HG03520 (cell line): ENCODE results near the gene CLCN1.

Experiments
- ATAC-seq: cut with Tn5 transposase; IDR thresholded peaks from one replicate; pipeline ENCODE4 v1.9.1; 2021; ENCODE audit warnings: mild to moderate bottlenecking, moderate library complexity; ENCODE audit not compliant: unreplicated experiment

The CLCN1 gene

GRCh38 chr7:143331179-143331801 lies 15.4 kb downstream of the CLCN1 start:
- no peak for ATAC-seq

GRCh38 chr7:143334244-143334643 lies 18.3 kb downstream of the CLCN1 start:
- ATAC-seq = no peak

DNA sequence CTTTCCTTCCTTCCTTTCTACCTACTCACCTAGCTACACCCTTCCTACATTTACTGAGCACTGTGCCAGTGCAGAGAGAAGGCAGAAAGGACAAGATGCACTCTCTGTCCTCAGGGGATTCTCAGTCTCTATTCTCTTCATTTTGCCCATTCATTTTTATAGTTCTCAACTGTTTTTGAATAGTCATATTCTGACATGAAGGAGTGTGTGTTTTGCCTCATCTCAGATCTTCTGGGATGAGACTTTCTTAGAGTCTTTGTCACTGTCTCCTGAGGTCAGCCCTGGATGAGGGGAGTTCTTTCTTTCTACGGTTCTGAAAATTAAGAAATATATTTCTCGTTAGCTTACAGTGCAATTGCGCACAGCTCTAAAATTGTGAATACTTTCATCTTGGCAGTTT lies 21.3 kb downstream of the CLCN1 start:
- no peak for ATAC-seq

DNA sequence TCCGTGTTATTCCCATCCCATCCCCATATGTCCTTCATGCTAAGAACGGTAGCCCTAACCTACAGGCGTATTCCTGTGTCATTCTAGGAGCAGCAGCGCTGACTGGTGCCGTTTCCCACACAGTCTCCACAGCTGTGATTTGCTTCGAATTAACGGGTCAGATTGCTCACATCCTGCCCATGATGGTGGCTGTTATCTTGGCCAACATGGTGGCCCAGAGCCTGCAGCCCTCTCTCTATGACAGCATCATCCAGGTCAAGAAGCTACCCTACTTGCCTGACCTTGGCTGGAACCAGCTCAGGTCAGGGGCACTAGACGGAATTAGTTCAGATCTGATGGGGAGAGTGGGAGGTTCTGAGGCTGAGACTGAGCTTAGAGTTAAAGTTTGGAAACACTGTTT lies 25.9 kb downstream of the CLCN1 start:
- no peak for ATAC-seq

- ATAC-seq = no peak
Observed at GRCh38 chr7:143343596-143343995, 27.7 kb downstream of the CLCN1 start.

DNA sequence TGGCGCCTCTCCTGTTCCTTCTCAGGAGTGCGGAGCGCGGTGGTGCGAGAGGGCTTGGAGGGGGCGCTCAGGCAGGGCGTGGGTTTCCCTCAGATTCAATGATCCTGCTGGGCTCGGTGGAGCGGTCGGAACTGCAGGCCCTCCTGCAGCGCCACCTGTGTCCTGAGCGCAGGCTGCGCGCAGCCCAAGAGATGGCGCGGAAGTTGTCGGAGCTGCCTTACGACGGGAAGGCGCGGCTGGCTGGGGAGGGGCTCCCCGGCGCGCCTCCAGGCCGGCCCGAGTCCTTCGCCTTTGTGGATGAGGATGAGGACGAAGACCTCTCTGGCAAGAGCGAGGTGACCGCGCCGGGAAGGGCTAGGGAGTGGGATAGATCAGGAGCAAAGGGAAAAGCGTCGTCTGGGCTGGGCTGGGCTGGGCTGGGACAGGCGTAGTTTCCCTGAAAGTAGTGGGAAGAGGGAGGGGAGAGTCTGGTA lies 29.6 kb downstream of the CLCN1 start:
- no peak for ATAC-seq

DNA sequence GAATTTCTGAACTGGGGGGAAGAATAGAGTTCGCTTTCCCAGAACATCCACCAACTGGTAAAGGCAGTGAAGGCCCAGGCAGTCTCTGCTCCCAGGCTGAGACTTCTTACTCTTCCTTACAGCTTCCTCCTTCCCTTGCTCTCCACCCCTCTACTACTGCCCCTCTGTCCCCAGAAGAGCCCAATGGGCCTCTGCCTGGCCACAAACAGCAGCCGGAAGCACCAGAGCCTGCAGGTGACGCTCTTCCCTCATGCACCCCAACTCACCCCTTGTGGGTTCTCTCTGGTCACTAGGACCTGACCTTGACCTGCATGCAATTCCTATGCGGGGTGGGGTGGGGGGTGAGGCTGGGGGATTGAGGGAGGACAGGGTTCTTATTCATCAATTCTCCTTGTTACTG lies 30.1 kb downstream of the CLCN1 start:
- ATAC-seq = no peak

GRCh38 chr7:143347950-143348349 lies 32.0 kb downstream of the CLCN1 start:
- ATAC-seq = no peak

DNA sequence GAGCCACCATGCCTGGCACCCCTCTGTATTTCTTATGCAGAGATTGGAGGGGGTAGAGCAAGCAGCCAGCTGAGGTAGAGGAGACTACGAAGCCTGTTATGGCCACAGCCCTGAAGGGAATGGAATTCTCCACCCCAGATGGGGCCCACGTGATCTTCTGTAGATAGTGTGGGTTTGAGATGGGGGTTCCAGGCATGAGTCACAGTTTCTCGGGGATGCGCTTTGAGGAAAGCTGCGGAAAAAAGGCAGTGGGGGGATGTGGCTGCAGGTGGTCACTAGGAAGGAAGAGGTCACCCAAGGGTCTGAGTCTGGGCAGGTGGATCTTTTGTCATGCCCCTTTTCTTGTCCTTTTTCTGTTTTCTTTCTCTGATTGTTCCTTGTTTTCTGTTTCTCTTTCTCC lies 35.1 kb downstream of the CLCN1 start:
- no peak for ATAC-seq

DNA sequence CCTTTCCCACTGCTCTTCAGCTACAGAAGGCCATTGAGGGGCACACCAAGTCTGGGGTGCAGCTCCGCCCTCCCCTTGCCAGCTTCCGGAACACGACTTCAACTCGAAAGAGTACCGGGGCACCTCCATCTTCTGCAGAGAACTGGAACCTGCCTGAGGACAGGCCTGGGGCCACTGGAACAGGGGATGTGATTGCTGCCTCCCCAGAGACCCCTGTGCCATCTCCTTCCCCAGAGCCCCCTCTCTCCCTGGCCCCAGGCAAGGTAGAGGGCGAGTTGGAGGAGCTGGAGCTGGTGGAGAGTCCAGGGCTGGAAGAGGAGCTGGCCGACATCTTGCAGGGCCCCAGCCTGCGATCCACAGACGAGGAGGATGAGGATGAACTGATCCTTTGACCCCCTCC lies 35.7 kb downstream of the CLCN1 start:
- ATAC-seq = no peak

DNA sequence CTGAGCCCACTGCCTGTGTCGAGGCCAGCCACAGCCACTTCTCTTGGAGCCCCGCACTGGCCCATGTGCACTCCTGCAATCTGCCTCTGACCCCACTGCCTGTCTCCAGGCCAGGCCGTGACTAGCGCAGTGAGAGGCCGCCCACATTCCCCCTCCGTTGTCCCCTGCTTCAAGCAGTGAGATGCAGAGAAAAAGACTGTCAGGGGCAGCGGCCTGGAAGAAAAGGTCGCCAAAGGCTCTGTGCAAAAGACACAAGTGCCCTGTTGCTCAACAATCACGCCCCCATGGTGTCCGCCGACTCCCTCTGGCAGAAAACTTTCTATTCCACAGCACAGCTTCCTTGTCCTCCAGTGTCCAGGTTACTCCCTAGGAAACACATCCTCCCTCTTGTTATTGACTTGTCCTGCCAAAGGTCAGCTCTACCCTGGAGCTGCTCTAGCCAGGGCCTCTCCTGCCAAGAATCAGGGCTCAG lies 36.7 kb downstream of the CLCN1 start:
- no peak for ATAC-seq

DNA sequence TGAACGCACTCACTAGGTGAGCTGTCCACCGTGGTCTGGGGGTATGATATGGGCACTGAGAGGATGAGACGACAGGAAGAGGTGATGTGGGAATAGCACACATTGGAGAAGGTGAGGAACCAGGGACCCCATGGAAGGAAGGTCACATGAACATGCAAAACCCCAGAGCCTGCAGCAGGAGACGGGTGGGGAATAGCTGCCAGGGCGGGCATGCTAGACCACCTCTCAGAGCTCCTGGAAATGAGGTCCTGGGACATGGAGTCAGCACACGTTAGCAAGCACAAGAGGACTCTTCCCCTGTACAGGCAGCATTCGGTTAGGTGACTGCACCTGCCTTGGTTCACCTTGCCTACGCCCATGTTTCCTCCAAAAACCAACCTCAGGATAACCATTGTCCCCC lies 38.5 kb downstream of the CLCN1 start:
- no peak for ATAC-seq

- no peak for ATAC-seq
Observed at GRCh38 chr7:143354965-143355364, 39.1 kb downstream of the CLCN1 start.

GRCh38 chr7:143355450-143356385 lies 39.8 kb downstream of the CLCN1 start:
- no peak for ATAC-seq

DNA sequence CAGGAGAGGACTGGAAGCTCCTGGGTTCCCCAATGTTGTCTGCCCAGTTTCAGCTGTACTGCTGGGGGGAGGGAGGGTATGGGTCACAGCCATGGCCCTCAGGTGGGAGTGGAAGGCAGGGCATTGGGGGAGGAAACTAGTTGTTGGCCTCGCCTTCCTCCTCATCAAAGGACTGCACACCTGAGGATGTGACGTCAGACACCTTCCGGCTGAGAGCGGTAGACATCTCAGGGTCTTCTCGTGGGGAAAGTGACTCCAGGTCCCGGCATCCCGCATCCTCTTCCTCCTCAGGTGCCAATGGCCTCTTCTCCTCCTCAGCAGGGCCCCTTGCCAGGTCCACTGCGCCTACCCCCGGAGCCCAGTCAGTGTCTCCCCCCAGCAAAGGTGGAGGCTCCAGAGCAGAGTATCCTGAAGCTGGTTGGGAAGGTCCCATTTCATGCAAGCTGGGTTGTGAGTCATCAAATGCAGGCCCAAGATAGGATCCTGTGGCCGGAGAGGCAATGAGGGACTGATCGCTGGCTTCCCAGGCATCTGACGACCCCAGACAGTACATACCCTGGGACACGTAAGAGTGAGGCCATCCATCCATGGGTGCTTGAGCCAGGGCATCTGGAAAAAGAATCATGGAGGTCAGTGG lies 40.6 kb downstream of the CLCN1 start:
- ATAC-seq = no peak

GRCh38 chr7:143358626-143359025 lies 42.7 kb downstream of the CLCN1 start:
- ATAC-seq = no peak

DNA sequence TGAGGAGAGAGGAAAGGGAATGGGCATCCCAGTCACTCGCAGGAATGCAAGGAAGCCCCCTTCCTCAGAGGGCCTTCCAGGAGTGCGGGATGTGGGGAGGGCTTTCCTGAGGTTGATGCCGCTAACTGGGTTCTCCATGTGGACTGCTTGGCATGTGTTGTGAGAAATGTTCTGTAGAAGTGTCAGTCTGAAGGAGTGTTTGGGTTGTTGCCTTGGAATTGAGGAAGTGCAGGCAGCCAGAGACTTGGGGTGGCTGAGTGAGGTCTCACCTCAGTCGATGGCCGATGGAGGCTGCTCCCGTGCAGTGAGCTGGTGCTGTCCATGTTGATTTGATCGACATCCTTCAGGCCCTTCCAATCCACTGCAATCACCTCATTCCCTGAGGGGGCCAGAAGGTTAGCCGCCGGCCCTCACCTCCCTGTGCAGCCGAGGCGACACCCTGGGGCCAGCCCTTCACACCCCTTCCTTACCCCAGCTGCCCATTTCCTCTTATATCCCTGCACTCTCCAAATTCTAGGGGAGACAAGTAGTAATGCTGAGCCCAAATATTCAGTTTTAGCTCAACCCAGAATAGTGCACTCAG lies 44.0 kb downstream of the CLCN1 start:
- ATAC-seq = no peak

DNA sequence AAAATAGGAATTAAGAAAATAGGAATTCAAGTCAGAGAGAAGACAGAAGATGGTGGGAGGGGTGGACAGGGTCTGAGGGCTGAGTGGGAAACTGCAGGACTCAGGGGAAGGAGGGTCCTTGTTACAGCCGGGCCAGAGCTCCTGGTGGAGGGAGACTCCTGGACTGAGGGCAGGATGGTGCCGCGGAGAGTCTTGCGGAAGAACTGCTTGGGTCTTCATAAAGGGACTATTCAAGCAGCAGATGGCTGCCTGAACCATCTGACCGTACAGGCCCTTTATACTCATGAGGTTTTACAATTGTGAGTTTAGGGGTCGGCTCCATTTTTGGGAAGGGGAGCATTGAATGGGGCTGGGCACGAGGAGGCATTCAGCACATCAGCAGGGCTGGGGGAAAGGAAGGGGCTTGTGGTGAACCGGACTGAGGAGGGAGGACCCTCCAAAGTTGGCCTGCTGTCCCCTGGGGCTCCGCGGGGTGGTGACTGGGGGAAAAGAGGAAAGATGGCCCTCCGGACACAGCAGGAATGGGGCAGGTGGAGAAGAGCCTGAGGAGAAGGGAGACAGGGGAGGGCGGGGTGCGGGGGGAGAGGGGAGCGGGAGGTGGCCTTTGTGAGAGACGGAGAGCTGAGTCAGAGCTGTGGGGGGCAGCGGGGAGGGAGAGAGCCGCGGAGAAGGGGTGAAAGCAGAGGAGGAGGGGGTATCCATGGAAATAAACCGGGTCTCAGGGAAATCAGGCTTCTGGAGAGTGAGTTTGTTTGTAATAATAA lies 45.1 kb downstream of the CLCN1 start:
- no peak for ATAC-seq

DNA sequence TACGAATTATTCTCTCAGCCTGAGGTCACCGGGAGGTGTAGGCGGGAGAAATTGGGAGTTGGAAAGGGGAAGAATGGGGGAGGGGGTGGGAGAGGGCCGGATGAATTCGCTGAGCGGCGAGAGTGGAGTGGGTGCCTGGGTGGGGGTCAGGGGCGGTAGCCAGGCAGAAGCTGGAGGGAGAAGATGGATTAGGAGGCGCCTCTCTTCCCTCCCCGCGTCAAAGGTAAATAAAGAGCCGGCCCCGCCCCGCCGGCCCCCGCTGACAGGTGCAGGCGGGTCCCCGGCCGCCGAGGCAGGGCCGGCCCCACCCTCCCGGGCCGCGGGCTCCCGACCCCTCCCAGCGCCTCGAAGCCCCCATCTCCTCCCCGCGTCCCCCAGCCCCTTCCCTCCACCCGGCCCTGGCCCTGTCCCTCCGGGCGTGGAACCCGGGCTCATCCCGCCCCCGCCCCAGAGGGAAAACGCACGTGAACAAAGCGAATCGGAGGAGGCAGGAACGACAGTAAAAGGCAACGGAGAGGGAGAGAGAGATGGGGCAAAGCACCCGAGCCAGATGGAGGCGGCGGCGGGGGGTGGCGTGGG lies 45.7 kb downstream of the CLCN1 start:
- ATAC-seq = no peak
